Measurements from ENCODE around the gene NTF4.
"Not testable (repeated sequence)": the region's sequence is repeated elsewhere in the genome, so short reads cannot be mapped to it uniquely, and the experiment has no call there.

NTF4 gene

GRCh38 chr19:49056902-49057596 is 7.6 kb downstream of the NTF4 start:
- not testable (repeated sequence) for DNase-seq (ENCODE audit: low read depth in 2 of 2)

GRCh38 chr19:49056101-49056901 is 8.3 kb downstream of the NTF4 start:
- no peak for DNase-seq (ENCODE audit: low read depth in 2 of 2)

DNA sequence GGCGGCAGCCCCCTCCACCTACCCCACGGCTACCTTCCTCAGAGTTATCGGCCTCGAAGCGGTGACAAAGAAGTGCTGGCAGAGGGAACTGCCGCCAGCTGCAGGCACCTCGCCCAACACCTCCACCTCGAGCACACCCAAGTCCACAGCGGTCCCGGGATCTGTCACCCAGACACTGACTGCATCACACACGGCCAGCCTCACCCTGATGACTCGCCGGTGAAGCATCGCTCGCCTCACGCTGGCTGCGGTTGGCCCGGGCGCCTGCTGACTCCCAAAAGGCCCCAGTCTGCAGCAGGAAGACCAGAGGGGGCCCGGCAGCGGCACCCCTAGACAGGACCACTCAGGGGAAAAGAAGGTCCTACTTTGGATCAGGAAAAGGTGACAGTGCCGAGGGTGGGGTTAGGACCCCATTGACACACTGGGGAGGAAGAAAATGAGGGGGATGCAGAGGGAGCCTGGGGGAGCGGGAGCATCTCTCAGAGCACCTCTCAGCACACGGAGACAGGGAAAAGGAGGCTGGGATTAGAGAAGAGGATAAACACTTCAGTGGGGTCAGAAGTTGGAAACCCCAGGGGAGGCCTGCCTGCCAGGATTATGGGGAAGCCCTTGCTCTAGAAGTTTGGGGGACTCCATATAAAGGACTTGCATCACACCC is 14.1 kb downstream of the NTF4 start:
- not testable (repeated sequence) for DNase-seq (ENCODE audit: low read depth in 2 of 2)

- not testable (repeated sequence) for DNase-seq (ENCODE audit: low read depth in 2 of 2)
Observed at GRCh38 chr19:49049834-49050233, 14.8 kb downstream of the NTF4 start.

DNA sequence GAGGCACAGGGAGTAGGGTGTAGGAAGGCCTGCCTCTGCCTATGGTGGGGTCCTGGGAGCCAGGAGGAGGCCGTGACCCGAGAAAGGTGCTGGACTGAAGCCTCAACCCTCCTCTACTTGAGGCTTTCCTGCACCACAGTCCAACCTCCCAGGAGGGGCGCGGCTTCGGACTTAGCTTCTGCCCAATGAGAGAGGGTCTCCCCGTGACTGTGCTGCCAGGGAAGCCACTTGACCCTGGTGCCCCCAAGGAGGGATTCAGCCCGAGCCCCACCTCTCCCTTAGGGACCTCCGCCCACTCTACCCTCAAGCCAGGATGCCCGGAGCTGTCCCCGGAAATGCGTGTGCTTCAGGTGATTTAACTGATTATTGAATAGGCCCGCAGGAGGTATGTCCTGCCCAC is 15.6 kb downstream of the NTF4 start, which contains the start of gene CGB8:
CGB8 (minus strand) TSS at position 101 of the 400 bp plus-strand sequence. CDS start 372 bp downstream, outside the sequence.
- not testable (repeated sequence) for DNase-seq (ENCODE audit: low read depth in 2 of 2)

DNA sequence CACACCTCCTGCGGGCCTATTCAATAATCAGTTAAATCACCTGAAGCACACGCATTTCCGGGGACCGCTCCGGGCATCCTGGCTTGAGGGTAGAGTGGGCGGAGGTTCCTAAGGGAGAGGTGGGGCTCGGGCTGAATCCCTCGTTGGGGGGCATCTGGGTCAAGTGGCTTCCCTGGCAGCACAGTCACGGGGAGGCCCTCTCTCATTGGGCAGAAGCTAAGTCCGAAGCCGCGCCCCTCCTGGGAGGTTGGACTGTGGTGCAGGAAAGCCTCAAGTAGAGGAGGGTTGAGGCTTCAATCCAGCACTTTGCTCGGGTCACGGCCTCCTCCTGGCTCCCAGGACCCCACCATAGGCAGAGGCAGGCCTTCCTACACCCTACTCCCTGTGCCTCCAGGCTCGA is 21.1 kb downstream of the NTF4 start, which contains the start of gene CGB5:
CGB5 (plus strand) TSS at position 301 of the 400 bp plus-strand sequence. CDS start 362 bp downstream, outside the sequence.
- not testable (repeated sequence) for DNase-seq (ENCODE audit: low read depth in 2 of 2)

DNA sequence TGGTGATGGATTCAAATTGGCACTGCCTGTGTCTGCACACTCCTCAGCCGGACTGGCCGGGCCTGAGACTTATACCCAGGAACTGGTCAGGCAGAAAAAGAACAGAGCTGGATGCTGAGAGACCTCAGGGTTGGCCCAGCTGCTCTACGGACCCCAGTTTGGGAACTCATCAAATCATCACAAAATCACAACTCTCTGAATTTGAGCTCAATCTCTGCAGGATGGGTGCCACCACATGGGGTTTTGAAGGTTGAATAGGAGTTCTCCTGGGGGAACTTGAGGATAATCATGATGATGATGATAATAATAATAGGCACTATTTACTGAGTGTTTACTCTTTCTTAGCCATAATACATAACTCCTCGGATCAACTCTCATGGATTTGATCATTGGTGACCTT is 22.0 kb downstream of the NTF4 start:
- not testable (repeated sequence) for DNase-seq (ENCODE audit: low read depth in 2 of 2)

DNA sequence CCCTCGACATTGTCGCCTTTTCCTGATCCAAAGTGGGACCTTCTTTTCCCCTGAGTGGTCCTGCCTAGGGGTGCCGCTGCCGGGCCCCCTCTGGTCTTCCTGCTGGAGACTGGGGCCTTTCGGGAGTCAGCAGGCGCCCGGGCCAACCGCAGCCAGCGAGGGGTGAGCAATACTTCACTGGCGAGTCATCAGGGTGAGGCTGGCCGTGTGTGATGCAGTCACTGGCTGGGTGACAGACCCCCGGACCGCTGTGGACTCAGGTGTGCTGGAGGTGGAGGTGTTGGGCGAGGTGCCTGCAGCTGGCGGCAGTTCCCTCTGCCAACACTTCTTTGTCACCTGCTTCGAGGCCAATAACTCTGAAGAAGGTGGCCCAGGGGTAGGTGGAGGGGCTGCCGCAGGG is 22.4 kb downstream of the NTF4 start:
- no peak for DNase-seq (ENCODE audit: low read depth in 2 of 2)

DNA sequence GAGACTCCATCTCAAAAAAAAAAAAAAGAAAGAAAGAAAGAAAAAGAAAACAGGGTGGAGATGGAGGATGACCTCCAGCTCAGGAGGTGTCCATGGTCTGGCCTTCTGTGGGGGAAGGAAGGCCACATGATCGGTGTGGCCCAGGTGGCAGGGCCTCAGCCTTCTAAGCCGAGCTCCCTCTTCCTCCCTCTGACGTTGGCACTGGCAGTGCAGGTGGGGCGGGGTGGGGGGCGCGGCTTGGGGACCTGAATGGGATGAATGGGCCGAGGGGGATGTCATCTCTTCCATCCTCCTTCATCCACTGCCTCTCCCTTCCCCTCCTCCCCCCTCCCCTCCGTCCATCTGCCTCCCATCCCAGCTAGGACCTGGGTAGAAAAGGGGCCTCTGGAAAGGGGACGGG is 24.9 kb downstream of the NTF4 start:
- DNase-seq (ENCODE audit: low read depth in 2 of 2): not testable (repeated sequence)

DNA sequence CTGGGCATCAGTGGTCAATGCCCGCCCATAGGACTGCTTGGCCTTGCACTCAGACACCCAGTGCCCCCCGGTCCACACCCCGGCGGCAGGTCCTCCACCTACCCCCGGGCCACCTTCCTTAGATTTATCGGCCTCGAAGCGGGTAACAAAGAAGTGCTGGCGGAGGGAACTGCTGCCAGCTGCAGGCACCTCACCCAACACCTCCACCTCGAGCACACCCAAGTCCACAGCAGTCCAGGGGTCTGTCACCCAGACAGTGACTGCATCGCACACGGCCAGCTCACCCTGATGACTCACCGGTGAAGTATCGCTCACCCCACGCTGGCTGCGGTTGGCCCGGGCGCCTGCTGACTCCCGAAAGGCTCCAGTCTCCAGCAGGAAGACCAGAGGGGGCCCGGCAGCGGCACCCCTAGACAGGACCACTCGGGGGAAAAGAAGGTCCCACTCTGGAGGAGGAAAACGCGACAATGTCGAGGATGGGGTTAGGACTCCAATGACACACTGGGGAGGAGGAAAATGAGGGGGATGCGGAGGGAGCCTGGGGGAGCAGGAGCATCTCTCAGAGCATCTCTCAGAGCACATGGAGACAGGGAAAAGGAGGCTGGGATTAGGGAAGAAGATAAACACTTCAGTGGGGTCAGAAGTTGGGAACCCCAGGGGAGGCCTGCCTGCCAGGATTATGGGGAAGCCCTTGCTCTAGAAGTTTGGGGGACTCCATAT is 25.9 kb downstream of the NTF4 start:
- not testable (repeated sequence) for DNase-seq (ENCODE audit: low read depth in 2 of 2)

DNA sequence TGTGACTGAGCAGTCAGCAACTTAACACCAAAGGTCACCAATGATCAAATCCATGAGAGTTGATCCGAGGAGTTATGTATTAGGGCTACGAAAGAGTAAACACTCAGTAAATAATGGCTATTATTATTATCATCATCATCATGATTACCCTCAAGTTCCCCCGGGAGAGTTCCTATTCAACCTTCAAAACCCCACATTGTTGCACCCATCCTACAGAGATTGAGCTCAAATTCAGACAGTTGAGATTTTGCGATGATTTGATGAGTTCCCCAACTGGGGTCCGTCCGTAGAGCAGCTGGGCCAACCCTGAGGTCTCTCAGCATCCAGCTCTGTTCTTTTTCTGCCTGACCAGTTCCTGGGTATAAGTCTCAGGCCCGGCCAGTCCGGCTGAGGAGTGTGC is 26.5 kb downstream of the NTF4 start:
- DNase-seq (ENCODE audit: low read depth in 2 of 2): not testable (repeated sequence)

DNA sequence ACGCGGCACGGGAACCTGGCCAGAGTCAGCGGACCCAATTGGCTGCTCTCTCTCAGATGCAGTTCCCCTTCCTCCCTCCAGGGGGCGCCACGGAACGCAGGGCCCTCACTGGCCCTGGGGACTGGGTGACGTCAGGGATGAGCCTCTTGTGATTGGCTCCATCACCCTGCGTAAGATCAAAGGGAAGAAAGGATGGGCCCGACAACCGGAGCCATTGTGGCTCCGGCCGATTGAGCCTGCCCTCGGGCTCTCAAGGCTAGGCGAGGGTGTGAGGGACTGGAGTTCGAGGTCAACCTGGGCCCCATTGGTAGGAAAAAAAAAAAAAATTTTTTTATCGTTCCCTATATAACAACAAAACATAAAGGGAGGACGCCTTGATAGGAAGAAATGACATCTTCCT is 27.8 kb downstream of the NTF4 start, which contains the start of gene CGB1:
CGB1 (minus strand) TSS at position 81 of the 400 bp plus-strand sequence. CDS start 184 bp downstream, outside the sequence.
- not testable (repeated sequence) for DNase-seq (ENCODE audit: low read depth in 2 of 2)

- DNase-seq (ENCODE audit: low read depth in 2 of 2): not testable (repeated sequence)
Observed at GRCh38 chr19:49031642-49032301, 32.8 kb downstream of the NTF4 start, which contains the start of gene CGB2. TSS of gene CGB2 (plus strand) at chr19:49031890. CDS start at chr19:49032096, 206 bp downstream.

GRCh38 chr19:49030323-49030722 is 34.3 kb downstream of the NTF4 start:
- DNase-seq (ENCODE audit: low read depth in 2 of 2): not testable (repeated sequence)

DNA sequence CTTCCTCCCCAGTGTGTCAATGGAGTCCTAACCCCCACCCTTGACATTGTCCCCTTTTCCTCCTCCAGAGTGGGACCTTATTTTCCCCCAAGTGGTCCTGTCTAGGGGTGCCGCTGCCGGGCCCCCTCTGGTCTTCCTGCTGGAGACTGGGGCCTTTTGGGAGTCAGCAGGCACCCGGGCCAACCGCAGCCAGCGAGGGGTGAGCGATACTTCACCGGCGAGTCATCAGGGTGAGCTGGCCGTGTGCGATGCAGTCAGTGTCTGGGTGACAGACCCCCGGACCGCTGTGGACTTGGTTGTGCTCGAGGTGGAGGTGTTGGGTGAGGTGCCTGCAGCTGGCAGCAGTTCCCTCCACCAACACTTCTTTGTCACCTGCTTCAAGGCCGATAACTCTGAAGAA is 34.9 kb downstream of the NTF4 start:
- not testable (repeated sequence) for DNase-seq (ENCODE audit: low read depth in 2 of 2)

DNA sequence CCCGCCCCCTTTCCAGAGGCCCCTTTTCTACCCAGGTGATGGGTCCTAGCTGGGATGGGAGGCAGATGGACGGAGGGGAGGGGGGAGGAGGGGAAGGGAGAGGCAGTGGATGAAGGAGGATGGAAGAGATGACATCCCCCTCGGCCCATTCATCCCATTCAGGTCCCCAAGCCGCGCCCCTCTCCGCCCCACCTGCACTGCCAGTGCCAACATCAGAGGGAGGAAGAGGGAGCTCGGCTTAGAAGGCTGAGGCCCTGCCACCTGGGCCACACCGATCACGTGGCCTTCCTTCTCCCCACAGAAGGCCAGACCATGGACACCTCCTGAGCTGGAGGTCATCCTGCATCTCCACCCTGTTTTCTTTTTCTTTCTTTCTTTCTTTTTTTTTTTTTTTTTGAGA is 35.9 kb downstream of the NTF4 start:
- DNase-seq (ENCODE audit: low read depth in 2 of 2): not testable (repeated sequence)

- DNase-seq (ENCODE audit: low read depth in 2 of 2): not testable (repeated sequence)
Observed at GRCh38 chr19:49025599-49025998, 39.0 kb downstream of the NTF4 start.

DNA sequence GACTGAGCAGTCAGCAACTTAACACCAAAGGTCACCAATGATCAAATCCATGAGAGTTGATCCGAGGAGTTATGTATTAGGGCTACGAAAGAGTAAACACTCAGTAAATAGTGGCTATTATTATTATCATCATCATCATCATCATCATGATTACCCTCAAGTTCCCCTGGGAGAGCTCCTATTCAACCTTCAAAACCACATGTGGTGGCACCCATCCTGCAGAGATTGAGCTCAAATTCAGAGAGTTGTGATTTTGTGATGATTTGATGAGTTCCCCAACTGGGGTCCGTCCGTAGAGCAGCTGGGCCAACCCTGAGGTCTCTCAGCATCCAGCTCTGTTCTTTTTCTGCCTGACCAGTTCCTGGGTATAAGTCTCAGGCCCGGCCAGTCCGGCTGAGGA is 39.5 kb downstream of the NTF4 start:
- not testable (repeated sequence) for DNase-seq (ENCODE audit: low read depth in 2 of 2)

- not testable (repeated sequence) for DNase-seq (ENCODE audit: low read depth in 2 of 2)
Observed at GRCh38 chr19:49024233-49024632, 40.4 kb downstream of the NTF4 start, which contains the start of gene CGB3. TSS of gene CGB3 (minus strand) at chr19:49024333. CDS start at chr19:49023971, 362 bp downstream.

- DNase-seq (ENCODE audit: low read depth in 2 of 2): no peak
Observed at GRCh38 chr19:49022116-49022515, 42.5 kb downstream of the NTF4 start.

Data from stimulated activated CD4-positive, alpha-beta T cell treated with anti-CD3 and anti-CD28 coated beads, Interleukin-1b, Interleukin-23, amount 100 ng/mL, for 1 hour (primary cell).